Stimulated activated CD8-positive, alpha-beta memory T cell treated with anti-CD3 and anti-CD28 coated beads, Interleukin-2, amount 100 ng/mL, for 48 hours (primary cell): ENCODE data around the gene BECN2.

Source experiments
- DNase-seq, 2 donors: peaks; one replicate each; pipeline ENCODE4 v3.0.0-alpha.2; 2020; ENCODE audit warnings: low read depth in 2 of 2

BECN2 gene, protein sequence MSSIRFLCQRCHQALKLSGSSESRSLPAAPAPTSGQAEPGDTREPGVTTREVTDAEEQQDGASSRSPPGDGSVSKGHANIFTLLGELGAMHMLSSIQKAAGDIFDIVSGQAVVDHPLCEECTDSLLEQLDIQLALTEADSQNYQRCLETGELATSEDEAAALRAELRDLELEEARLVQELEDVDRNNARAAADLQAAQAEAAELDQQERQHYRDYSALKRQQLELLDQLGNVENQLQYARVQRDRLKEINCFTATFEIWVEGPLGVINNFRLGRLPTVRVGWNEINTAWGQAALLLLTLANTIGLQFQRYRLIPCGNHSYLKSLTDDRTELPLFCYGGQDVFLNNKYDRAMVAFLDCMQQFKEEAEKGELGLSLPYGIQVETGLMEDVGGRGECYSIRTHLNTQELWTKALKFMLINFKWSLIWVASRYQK

DNA sequence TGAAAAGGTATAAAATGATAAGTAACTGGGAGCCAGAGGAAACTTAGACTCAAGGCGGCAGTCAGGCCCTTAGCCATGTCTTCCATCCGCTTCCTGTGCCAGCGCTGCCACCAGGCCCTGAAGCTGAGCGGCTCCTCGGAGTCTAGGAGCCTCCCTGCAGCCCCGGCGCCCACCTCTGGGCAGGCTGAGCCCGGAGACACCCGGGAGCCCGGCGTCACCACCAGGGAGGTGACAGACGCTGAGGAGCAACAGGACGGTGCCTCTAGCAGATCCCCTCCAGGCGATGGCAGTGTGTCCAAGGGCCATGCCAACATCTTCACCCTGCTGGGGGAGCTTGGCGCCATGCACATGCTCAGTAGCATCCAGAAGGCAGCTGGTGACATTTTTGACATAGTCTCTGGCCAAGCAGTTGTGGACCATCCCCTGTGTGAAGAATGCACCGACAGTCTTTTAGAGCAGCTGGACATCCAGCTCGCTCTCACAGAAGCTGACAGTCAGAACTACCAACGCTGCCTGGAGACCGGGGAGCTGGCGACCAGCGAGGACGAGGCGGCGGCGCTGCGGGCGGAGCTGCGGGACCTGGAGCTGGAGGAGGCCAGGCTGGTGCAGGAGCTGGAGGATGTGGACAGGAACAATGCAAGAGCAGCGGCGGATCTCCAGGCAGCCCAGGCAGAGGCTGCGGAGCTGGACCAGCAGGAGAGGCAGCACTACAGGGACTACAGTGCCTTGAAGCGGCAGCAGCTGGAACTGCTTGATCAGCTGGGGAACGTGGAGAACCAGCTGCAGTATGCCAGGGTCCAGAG is at the start of gene BECN2:
Gene BECN2 (plus strand): TSS at position 76 of the 803 bp plus-strand sequence. CDS start 0 bp downstream, at position 76.
- DNase-seq = no peak

DNA sequence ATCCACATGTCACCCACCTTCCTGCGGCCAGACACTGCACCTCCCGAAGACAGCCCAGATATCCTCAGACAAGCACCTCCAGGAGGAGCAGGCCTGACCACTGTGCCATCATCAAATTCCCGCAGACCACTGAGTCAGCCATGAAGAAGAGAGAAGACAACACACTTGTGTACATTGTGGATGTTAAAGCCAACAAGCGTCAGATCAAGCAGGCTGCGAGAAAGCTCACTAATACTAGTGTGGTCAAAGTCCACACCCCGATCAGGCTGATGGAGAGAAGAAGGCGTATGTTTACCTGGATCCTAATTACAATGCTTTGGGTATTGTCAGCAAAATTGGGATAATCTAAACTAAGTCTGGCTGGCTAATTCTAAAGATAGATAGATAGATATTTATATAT is 41.4 kb upstream of the BECN2 start:
- no peak for DNase-seq

DNA sequence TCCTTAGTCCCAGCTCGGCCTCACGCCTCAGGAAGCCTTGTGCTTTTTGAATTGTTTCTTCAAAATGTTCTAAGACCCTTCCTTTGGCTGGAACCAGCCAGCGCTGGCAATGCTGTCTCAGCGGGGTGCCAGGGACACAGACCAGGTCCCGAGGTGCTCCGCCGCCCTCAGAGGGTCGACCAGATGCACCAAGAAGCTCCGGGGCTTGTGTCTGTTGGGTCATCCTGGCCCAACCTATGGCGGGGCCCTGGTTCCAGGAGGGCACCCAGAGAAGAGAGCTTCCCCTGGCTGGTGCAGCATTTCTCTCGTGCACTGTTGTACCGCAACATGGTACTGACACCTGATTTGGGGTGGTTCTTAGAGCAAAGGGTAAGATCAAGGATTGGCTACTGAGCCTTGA is 40.1 kb upstream of the BECN2 start:
- no peak for DNase-seq

DNA sequence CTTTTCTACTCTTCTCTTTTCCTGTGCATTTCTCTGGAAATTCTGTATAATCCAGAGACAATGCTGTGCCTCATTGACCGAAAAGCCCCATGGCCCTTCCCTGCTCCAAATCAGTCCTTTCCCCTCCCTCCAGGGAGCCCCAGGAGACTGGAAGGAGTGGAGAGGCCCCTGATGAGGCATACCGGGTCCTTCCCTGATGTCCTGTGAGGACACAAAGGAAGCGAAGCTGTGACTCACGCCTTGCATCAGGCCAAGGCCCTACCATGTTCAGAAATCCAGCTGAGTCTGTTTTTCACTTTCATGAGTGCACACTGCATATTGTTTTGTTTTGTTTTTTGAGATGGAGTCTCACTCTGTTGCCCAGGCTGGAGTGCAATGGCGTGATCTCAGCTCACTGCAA is 38.7 kb upstream of the BECN2 start:
- no peak for DNase-seq

DNA sequence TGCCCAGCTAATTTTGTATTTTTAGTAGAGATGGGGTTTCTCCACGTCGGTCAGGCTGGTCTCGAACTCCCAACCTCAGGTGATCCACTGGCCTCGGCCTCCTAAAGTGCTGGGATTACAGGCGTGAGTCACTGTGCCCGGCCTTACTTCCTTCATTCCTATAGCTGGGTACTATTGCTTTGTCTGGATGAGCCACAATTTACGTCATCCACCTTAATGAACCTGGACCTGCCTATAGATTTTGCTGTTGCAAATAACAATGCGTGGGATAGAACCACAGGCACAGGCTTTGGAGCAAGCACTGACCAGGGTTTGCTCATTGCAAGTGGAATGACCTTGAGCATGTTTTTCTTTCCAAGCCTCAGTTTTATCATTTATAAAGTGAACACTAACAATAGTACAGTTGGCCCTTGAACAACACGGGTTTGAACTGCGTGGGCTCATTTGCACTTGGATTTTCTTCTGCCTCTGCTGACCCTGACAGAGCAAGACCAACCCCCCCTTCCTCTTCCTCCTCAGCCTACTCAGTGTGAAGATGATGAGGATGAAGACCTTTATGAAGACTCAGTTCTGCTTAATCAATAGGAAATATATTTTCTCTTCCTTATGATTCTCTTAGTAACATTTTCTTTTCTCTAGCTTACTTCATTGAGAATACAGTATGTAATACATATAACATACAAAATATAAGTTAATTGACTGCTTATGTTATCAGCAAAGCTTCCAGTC is 33.3 kb upstream of the BECN2 start:
- no peak for DNase-seq

DNA sequence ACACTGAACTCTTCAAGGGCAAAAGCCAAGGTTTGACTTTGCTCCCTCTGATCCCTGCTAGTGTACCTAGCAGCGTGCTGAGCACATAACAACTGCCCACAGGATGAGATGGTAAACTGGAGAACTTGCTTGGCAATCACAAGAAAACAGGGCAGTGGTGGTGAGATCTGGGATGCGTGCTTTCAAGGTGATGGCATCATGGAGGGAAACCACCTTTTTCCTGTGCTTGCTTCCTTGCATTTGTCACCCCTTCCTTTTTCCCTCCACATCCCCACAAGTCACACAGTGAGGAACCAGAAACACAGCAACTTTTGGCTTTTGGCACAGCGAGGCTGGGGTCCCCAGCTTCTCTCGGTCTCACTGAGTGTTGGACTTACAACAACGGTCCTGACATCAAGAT is 31.4 kb upstream of the BECN2 start:
- DNase-seq = no peak

DNA sequence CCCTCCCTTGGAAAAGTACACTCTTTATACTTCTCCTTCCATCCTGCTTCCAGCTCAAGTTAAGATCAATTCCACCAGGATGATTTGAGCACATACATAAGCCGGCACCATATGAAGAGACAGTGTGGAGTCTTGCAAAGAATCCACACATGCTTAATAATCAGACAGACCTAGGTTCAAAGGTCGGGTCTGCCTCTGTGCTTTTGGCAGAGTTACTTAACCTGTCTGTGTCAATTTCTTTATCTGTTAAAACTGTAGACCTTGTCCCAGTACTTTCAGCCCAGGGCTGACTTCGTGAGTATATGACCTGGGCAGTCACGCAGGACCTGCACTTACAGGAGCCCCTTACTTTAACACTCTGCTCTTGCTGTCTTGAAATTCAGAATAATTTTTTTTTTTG is 30.2 kb upstream of the BECN2 start:
- DNase-seq = no peak

DNA sequence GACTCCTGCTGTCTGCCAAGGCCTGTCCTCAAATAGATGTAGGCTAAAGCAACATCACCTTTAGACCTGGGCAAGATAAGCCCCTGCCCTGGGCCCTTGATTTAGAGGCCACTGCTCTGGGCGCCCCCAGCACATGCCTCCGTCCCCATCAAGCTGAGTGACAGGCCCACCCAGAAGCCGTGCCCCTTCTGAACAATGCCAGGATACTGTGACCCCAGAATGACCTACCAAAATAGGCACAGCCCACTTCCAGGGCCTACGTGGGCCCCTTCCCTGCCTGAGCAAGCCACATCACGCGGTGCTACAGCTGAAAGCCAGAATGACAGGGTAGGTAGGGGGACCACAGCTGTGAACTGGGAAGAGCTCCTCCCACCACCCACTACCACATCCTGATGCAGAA is 24.7 kb upstream of the BECN2 start:
- DNase-seq = no peak

DNA sequence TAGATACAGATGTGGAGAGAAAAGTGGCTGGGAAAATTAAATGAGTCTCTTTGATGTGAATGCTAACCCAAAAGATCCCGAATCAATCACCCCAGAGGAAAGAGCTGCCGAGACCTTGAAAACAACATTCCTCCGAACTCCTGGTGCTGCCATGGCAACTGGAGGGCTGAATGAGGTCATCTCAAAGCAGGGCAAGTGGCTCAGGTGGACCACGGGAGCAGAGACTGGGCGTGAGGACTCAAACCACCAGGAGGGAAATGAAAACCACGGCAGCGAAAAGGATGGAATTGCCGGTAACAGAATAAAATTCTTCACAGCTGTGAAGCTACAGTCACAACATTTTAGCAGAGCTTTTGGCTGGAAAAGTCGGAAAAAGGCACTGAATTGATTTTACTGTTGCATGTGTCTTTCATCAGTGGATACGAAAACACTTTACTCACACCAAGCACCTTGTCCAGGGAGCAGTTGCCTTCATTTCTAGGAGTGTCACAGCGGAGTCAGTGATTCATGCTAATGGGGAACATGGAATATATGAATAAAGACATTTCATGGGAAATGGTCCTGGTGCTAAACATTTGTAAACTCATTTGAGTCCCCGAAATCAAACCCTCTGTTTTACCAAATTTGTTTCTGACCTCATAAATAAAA is 23.2 kb upstream of the BECN2 start:
- DNase-seq = no peak

DNA sequence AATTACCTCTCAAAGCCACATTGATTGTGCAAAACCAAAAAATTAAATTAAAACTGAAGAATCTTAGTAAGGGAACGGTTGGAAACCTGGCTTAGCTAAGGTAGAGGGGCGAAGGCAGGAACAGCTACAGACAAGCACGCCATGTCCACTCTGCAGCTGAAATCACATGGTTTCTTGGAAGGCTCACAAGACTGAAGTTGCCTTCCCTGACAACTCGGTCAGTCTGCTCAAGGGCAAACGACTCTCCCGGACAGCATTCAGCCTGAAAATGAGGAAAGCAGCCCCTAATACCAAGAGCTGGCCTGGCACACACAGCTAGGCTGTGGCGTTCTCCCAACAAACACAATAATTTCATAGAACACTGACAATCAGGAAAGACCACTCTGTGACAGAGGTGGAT is 22.7 kb upstream of the BECN2 start:
- no peak for DNase-seq

DNA sequence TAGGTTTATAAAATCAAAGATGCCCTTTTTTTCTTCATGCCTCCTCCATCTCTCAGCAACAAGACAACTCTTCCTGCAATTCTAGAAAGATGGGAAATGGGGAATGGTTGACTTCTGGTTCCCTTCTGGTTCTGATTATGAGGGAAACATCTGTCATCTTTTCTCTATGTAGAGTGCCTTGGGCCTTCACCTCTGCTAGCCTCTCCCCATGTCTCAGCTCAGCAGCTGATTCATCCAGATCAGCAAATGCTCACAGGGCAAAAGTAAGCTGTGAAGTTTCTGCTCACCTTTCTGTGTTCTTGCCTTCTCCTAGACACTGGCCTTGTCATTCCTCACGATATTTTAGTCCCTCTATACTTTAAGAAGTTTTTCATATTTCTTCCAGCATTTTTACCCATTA is 17.8 kb upstream of the BECN2 start:
- no peak for DNase-seq

DNA sequence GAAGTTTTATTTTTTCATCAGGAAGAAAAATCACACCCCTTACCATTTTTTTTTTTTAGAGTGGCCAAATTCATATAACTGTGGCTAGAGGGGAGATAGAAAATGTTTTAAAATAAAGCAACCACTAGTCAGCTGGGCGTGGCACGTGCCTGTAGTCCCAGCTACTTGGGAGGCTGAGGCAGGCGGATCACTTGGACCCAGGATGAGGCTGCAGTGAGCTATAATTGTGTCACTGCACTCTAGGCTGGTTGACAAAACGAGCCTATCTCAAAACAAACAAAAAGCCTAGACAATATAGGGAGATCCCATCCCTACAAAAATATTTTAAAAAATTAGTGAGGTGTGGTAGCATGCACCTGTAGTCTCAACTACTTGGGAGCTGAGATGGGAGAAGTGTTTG is 14.8 kb upstream of the BECN2 start:
- no peak for DNase-seq

DNA sequence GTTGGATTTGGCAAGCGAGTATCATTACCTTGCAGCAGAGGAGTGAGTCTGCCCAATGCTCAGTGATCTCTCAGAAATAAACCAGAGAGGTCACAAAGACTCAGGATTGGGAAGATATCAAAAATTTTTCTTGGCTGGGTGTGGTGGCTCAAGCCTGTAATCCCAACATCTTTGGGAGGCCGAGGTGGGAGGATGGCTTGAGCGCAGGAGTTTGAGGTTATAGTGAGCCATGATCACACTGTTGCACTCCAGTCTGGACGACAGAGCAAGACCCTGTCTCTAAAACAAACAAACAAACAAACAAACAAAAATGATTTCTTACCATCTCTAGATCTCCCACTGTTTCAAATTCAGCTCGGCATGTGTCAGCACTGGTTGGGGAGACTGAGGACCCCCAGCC is 13.3 kb upstream of the BECN2 start:
- DNase-seq = no peak

DNA sequence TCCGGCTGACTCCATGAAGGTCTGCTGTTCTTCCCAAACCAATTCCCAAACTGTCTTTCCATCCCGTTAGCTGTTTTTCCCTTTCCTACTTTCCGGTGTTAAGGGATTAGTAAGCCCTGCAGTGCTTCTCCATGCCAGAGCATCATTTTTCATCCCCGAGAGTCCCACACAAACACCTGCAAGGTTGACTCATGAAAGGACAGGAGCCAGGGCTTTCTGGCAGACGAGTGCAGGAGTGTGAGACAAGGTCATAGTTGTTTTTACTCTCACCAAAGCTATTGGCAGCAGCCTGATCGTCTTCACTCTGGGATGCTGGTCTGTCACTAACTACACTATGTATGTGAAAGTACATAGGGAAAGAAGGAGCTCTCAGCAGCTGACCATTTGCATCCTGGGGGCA is 10.2 kb upstream of the BECN2 start:
- DNase-seq = no peak

DNA sequence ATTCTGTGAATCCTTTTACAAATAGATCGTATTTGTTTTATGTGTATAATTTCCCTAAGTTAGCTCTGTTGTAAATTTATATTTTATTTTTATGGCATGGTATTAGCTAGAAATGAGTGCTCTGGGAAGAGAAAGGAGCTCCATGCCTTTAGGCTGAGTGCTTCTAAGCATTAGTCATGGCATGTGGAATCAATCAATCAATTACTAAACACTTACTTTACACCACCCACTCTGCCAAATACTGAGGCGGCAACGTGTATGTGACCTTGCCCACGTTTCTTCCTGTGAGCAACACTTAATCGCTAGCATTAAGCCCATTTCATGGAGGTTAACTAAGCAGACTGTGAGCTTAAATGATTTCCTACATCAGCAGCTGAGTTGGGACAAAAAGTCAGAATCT is 7.2 kb upstream of the BECN2 start:
- DNase-seq = no peak

DNA sequence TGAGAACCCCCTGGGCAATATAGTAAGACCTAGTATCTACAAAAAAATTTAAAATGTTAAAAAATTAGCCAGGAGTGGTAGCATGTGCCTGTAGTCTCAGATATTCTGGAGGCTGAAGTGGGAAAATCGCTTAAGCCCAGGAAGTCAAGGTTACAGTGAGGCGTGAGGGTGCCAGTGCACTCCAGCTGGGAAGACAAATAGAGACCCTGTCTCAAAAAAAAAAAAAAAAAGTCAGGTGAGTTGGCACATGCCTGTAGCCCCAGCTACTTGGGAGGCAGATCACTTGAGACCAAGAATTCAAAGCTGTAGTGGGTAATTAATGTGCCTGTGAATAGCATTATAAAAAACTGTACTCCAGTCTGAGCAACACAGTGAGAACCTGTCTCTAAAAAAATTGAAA is 4.6 kb downstream of the BECN2 start:
- no peak for DNase-seq

DNA sequence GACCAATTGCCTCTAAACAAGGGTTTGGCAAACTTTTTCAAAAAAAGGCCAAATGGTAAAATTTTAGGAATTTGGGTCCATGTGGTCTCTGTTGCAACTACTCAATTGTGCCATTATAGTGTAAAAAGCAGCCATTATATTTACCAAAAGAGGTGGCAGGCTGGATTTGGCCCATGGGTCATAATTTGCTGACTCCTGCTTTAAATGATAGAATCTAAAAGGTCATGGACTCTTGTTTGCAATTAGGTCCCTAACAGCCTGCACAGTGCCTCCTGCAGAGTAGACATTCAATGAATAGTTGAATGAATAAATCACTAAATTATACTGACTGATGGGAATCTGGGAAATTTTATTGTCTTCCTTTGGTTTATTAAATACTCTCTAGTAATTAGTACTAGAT is 6.2 kb downstream of the BECN2 start:
- no peak for DNase-seq

DNA sequence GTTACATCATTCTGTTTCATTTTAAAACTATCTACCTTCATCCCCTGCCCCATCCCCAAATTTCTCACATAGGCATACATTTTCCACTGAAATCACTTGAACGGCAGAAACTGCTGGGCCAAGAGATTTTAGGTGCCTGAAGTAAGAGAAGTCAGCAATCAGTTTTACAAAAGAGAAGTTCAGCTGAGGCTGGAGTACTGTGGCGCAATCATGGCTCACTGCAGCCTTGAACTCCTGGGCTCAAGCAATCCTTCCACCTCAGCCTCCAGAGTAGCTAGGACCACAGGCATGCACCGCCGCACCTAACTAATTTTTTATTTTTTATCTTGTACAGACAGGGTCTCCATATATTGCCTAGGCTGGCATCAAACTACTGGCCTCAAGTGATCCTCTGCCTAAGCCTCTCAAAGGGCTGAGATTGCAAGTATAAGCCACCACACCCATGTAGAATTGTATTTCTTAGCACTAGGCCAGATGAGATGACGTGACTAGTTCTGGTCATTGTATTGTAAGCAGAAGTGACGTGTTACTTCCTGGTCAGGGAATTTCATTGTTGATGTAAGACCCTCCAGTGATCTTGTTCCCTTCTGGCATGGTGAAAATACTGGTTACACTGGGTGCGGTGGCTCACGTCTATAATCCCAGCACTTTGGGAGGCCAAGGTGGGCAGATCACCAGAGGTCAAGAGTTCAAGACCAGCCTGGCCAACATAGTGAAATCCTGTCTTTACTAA is 7.1 kb downstream of the BECN2 start:
- no peak for DNase-seq

DNA sequence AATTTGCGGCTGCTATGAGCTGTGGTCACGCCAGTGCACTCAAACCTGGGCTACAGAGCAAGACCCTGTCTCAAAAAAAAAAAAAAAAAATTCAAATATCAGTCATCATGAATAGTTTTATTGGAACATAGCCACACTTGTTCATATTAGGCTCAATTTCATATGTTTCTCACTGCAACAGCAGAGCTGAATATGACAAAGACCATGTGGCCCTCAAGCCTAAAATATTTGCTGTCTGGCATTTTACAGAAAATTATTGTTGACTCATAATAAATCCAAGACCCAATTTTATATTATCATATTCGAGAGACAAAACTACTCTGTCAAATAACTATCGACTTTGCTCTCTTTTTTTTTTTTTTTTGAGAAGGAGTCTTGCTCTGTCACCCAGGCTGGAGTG is 11.0 kb downstream of the BECN2 start:
- DNase-seq = no peak

DNA sequence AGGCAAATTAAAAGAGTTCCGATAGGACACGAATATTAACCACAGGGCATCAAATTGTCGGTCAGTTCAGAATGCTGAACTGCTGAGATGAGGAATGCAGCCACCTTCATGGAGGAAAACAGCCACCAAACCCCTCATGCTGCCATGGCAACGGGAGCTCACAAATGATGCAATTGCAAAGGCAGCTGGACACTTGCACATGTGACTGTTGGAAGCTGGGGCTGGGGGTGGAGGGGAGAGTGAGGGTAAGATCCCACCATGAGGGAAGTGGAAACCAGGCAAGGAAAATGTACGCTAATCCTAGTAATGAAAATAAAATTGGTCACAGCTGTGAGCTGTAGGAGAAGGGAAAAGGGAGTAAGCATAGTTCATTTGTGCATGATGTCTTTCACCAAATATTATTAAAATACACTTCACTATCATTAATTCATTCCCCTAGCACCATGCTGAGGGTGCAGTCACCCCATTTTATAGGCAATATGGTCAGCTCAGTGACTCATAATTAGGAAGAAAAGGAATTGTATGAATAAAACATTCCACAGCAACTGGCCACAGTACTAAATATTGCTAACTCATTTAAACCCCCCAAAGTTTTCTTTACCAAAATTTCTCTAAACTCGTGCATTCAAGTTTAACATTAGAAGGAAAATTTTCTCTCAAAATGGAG is 15.3 kb downstream of the BECN2 start:
- DNase-seq = no peak

DNA sequence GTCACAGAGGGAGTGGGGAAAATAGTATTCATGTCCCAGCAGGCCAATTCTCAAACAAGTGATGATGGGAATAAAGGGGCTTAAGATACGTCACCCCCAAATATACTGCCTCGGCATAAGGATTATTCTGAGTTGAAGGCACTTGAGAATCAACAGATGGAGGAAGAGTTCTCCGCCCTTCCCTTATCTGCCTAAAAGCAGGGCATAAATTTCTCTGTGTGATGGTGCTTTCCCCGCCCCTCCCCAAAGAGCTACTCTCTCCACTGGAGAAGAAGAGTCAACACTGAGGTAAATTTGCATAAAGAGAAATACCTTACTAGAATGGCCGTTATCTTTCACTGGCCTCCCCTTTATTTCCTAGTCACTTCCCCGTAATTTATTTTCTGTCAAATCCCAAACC is 18.7 kb downstream of the BECN2 start:
- DNase-seq = no peak
